DND-41 (cell line): ENCODE results near the gene ECE2.

Experiments
- ATAC-seq: fragments of 200-7000 bp; cut with Tn5 transposase; 3 replicates; pipeline ENCODE4 v1.9.1; 2021; ENCODE audit warnings: low read depth; ENCODE audit not compliant: insufficient read depth
- DNase-seq: peaks from one replicate; pipeline ENCODE4 v3.0.0-alpha.2; 2020
- H2AFZ ChIP-seq: 2 replicates; pipeline ENCODE4 v1.6.0; 2012; ENCODE audit warnings: low read depth, low read length
- H3K27ac ChIP-seq: 2 replicates; pipeline ENCODE4 v1.5.1; 2012; ENCODE audit warnings: low read length, inconsistent platforms
- H3K27me3 ChIP-seq: fragments of 200-600 bp; sonication (generic); 2 replicates; pipeline ENCODE4 v1.6.0; 2012; ENCODE audit warnings: low read length, mild to moderate bottlenecking, inconsistent platforms; ENCODE audit not compliant: insufficient read depth, poor library complexity
- H3K36me3 ChIP-seq: 2 replicates; pipeline ENCODE4 v1.5.1; 2012; ENCODE audit warnings: low read length, inconsistent platforms; ENCODE audit not compliant: insufficient read depth
- H3K4me1 ChIP-seq: 2 replicates; pipeline ENCODE4 v1.5.1; 2012; ENCODE audit warnings: mild to moderate bottlenecking, low read length; ENCODE audit not compliant: insufficient read depth
- H3K4me2 ChIP-seq: 2 replicates; pipeline ENCODE4 v1.6.0; 2012; ENCODE audit warnings: mild to moderate bottlenecking, moderate library complexity, low read length, inconsistent platforms; ENCODE audit not compliant: insufficient read depth
- H3K4me3 ChIP-seq, 2 experiments: fragments of 200-600 bp in 1 of 2; shearing (Covaris generic) in 1 of 2; 2 replicates each; pipeline ENCODE4 v1.5.1; 2012 to 2016; ENCODE audit warnings: inconsistent platforms in 2 of 2, low read length in 2 of 2, mild to moderate bottlenecking in 2 of 2, low read depth in 1 of 2, moderate library complexity in 1 of 2
- H3K79me2 ChIP-seq: 2 replicates; pipeline ENCODE4 v1.6.0; 2012; ENCODE audit warnings: low read length, inconsistent platforms; ENCODE audit not compliant: insufficient read depth
- H3K9ac ChIP-seq: 2 replicates; pipeline ENCODE4 v1.6.0; 2012; ENCODE audit warnings: low read depth, mild to moderate bottlenecking, inconsistent platforms, low read length, moderate library complexity
- H3K9me3 ChIP-seq: 2 replicates; pipeline ENCODE4 v1.5.1; 2012; ENCODE audit warnings: low read length, moderate library complexity, mild to moderate bottlenecking, inconsistent platforms; ENCODE audit not compliant: insufficient read depth, severe bottlenecking
- H4K20me1 ChIP-seq: 2 replicates; pipeline ENCODE4 v1.6.0; 2012; ENCODE audit warnings: low read length; ENCODE audit not compliant: insufficient read depth
- CTCF ChIP-seq: IDR thresholded peaks from 2 replicates; pipeline ENCODE4 v1.5.1; 2012; ENCODE audit warnings: borderline replicate concordance, low read length, moderate library complexity, mild to moderate bottlenecking; ENCODE audit not compliant: poor library complexity, severe bottlenecking; ENCODE audit errors: extremely low read depth
- EZH2 ChIP-seq: IDR thresholded peaks from 3 replicates; pipeline ENCODE4 v1.6.1; 2012; ENCODE audit warnings: borderline replicate concordance, low read depth, mild to moderate bottlenecking, moderate library complexity, low read length, inconsistent platforms; ENCODE audit not compliant: severe bottlenecking

The ECE2 gene

GRCh38 chr3:184298759-184299487, 23.1 kb downstream of the ECE2 start, which contains the start of gene PSMD2:
TSS of gene PSMD2 (plus strand) at chr3:184299241. CDS start at chr3:184299267, 26 bp downstream.
- Histone ChIP-seq H3K4me1 (peaks cover 34% of the 10 kb centered on the region), H3K36me3 (peaks cover 47% of the 10 kb centered on the region), H3K9me3 (no peaks in the 10 kb centered on the region), H3K4me2 (peak within 1 kb of the TSS; percentile 81), H3K9ac (peak within 1 kb of the TSS; percentile 81), H4K20me1 (peaks cover 28% of the 10 kb centered on the region; the same call in 1 of the 2 replicates), H2AFZ (peak within 1 kb of the TSS; percentile 92), H3K27me3 (no peaks in the 10 kb centered on the region), H3K27ac (peak within 1 kb of the TSS; percentile 81), H3K79me2 (peaks cover 45% of the 10 kb centered on the region), H3K4me3 (peak within 1 kb of the TSS; percentile 51 to 92)
- TF ChIP-seq EZH2 (no peak), CTCF (no peak)
- ATAC-seq (peak; percentile 97), DNase-seq (peak; percentile 98)

GRCh38 chr3:184299488-184300377, 23.9 kb downstream of the ECE2 start:
- peaks cover 34% of the 10 kb centered on the region for H3K4me1 ChIP-seq

GRCh38 chr3:184300378-184300720, 24.5 kb downstream of the ECE2 start:
- no peaks in the 10 kb centered on the region for H3K9me3 ChIP-seq
- H3K79me2 ChIP-seq: peaks cover 49% of the 10 kb centered on the region
- H2AFZ ChIP-seq: no peak overlapping the region
- peak overlapping the region; percentile 51 to 92; a peak in 3 of 4 replicates for H3K4me3 ChIP-seq
- peak overlapping the region; percentile 78; the same call in 1 of the 2 replicates for H3K27ac ChIP-seq
- H3K4me1 ChIP-seq: peaks cover 34% of the 10 kb centered on the region
- peak overlapping the region; percentile 73 for H3K4me2 ChIP-seq
- peak overlapping the region; percentile 81 for H3K9ac ChIP-seq
- no peaks in the 10 kb centered on the region for H3K27me3 ChIP-seq
- H4K20me1 ChIP-seq: peaks cover 32% of the 10 kb centered on the region; the same call in 1 of the 2 replicates
- ATAC-seq (no peak), DNase-seq (no peak)
- H3K36me3 ChIP-seq: peaks cover 60% of the 10 kb centered on the region
- TF ChIP-seq CTCF: no peak
- TF ChIP-seq EZH2: no peak

More at GRCh38 chr3:184299488-184300377, 23.9 kb downstream of the ECE2 start:
- Histone ChIP-seq H3K4me3 (peak overlapping the region; percentile 51 to 92), H4K20me1 (peaks cover 32% of the 10 kb centered on the region; the same call in 1 of the 2 replicates), H3K27me3 (no peaks in the 10 kb centered on the region), H3K9me3 (no peaks in the 10 kb centered on the region), H2AFZ (peak overlapping the region; percentile 60; the same call in 1 of the 2 replicates), H3K36me3 (peaks cover 55% of the 10 kb centered on the region), H3K4me2 (peak overlapping the region; percentile 73), H3K9ac (peak overlapping the region; percentile 81), H3K27ac (peak overlapping the region; percentile 78), H3K79me2 (peaks cover 49% of the 10 kb centered on the region)
- ATAC-seq: no peak; the same call in 2 of the 3 replicates
- TF ChIP-seq EZH2 (no peak), CTCF (no peak)
- no peak for DNase-seq
